ENCODE data around the gene NOL12. TPM values are rescaled to one million over a fixed set of nuclear protein-coding genes. Genes with fewer than 3 reads are reported as not detected.

NOL12 gene
- total RNA-seq, 1 experiment from 2014 or later, result 32.7 TPM

DNA sequence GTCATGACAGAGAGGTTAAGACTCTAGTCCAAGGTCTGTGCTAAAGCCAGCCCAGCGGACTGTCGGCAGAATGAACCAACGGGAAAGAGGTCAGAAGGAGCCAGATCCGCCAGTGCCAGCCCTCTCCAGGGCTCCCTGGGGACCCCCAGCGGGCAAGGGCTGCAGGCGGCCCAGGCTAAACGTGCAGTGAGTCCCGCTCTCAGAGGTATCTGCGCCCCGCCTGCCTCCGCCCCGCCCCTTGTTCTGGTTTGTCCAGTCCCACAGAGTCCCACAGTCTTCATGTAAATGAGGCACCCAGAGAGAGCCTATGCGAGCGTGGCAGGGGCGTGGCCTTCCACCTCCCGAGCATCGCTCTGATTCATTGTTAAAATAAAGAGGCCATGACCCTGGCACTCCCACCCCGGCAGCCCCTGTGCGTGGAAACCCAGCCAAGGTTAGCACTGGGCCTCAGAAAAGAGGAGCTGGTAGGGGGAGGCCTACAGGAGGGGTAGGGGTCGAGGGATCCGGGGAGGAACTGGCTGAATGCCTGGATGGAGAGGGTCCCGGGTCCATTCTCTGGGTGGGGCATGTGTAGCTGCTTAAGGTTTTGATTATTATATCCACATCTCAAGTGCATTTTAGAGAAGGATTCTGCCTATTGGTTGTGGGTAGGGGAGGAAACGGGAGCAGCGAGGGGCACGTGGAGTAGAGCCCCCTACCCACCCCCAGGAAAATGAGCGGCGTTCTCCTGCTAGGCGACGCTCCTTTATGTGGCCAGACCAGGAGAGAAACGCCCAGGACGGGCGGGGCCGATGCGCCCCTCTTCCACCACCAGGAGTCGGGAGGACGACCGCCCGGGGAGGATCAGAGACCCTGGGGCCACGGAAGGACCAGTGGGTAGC is 10.8 kb downstream of the NOL12 start, which contains the start of gene TRIOBP:
TRIOBP (plus strand) TSS at position 392 of the 881 bp plus-strand sequence. CDS start 4,318 bp downstream, outside the sequence.
- TF ChIP-seq POLR2AphosphoS5 (IDR thresholded peaks at IDR 0.05; ENCODE audit: low read depth, low read length) (no peak), REST (IDR thresholded peaks at IDR 0.05; ENCODE audit: insufficient read depth in 1 of 2, low read depth in 2 of 2, low read length in 1 of 2) (no peak), TCF7L2 (IDR thresholded peaks at IDR 0.05; ENCODE audit: low read depth, low read length) (no peak), SIN3A (IDR thresholded peaks at IDR 0.05; ENCODE audit: borderline replicate concordance, insufficient read depth, low read depth, low read length) (no peak)
- TF ChIP-seq, protein P1, sequence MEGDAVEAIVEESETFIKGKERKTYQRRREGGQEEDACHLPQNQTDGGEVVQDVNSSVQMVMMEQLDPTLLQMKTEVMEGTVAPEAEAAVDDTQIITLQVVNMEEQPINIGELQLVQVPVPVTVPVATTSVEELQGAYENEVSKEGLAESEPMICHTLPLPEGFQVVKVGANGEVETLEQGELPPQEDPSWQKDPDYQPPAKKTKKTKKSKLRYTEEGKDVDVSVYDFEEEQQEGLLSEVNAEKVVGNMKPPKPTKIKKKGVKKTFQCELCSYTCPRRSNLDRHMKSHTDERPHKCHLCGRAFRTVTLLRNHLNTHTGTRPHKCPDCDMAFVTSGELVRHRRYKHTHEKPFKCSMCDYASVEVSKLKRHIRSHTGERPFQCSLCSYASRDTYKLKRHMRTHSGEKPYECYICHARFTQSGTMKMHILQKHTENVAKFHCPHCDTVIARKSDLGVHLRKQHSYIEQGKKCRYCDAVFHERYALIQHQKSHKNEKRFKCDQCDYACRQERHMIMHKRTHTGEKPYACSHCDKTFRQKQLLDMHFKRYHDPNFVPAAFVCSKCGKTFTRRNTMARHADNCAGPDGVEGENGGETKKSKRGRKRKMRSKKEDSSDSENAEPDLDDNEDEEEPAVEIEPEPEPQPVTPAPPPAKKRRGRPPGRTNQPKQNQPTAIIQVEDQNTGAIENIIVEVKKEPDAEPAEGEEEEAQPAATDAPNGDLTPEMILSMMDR (IDR thresholded peaks at IDR 0.05), result no peak
- H3K27me3 ChIP-seq (ENCODE audit: control insufficient read depth, insufficient read depth, low read length), result no peaks in the 10 kb centered on the region
- no peaks in the 10 kb centered on the region for H3K36me3 ChIP-seq (ENCODE audit: control insufficient read depth, insufficient read depth, low read length)
- BruUV-seq (replicated peaks), result no TSS peak
- in situ Hi-C loops (cut with HindIII; ENCODE audit: low pct_unique_long_range_greater_than_20kb, low sequenced_read_pairs), result no loop called here
- no peaks in the 10 kb centered on the region for H3K4me1 ChIP-seq (ENCODE audit: control insufficient read depth, insufficient read depth, low read length)
- H3K9me3 ChIP-seq (ENCODE audit: control insufficient read depth, insufficient read depth, low read depth, low read length), result no peaks in the 10 kb centered on the region
- intact Hi-C loops (cut with micrococcal nuclease; ENCODE audit: unreplicated experiment), result no loop called here
- H3K27ac ChIP-seq (ENCODE audit: low read length), result no peak within 1 kb of the TSS
- DNase-seq (ENCODE audit: low read depth, low spot score), result no peak
- ChIA-PET POLR2A (no interaction called here), CTCF (no interaction called here)
- H3K4me3 ChIP-seq (ENCODE audit: low read depth in 2 of 2, low read length in 2 of 2), result peak within 1 kb of the TSS in 1 of 2 experiments; percentile 21; a peak in 1 of 4 replicates
- ATAC-seq, result peak; percentile 72; the same call in 1 of the 2 replicates

DNA sequence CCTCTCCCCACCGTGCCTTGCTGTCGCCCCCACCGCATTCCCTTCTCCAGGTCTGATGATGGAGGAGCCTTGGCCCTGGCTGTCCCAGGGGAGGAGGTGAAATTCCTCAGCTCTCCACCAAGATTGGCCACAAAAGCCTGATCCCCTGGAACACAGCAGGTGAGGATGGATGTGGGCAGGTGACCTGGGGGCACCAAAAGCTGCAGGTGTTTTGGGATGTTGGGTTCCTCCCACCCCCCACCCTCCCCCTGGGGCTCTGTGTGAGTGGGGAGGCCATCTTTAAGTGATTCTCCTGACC is 11.3 kb downstream of the NOL12 start:
- DNase-seq (ENCODE audit: low read depth, low spot score), result no peak
- intact Hi-C loops (cut with micrococcal nuclease; ENCODE audit: unreplicated experiment) (no loop called here), in situ Hi-C loops (cut with HindIII; ENCODE audit: low pct_unique_long_range_greater_than_20kb, low sequenced_read_pairs) (no loop called here)
- Histone ChIP-seq H3K36me3 (ENCODE audit: control insufficient read depth, insufficient read depth, low read length) (no peaks in the 10 kb centered on the region), H3K9me3 (ENCODE audit: control insufficient read depth, insufficient read depth, low read depth, low read length) (no peaks in the 10 kb centered on the region), H3K27me3 (ENCODE audit: control insufficient read depth, insufficient read depth, low read length) (no peaks in the 10 kb centered on the region), H3K27ac (ENCODE audit: low read length) (no peak overlapping the region), H3K4me3 (ENCODE audit: low read depth in 2 of 2, low read length in 2 of 2) (peak overlapping the region in 1 of 2 experiments; percentile 21; a peak in 1 of 4 replicates), H3K4me1 (ENCODE audit: control insufficient read depth, insufficient read depth, low read length) (no peaks in the 10 kb centered on the region)
- POLR2A ChIA-PET, result no interaction called here
- ATAC-seq, result no peak
- TF ChIP-seq POLR2AphosphoS5 (IDR thresholded peaks at IDR 0.05; ENCODE audit: low read depth, low read length) (no peak), SIN3A (IDR thresholded peaks at IDR 0.05; ENCODE audit: borderline replicate concordance, insufficient read depth, low read depth, low read length) (no peak), TCF7L2 (IDR thresholded peaks at IDR 0.05; ENCODE audit: low read depth, low read length) (no peak), REST (IDR thresholded peaks at IDR 0.05; ENCODE audit: insufficient read depth in 1 of 2, low read depth in 2 of 2, low read length in 1 of 2) (no peak)
- TF ChIP-seq, protein P1 (IDR thresholded peaks at IDR 0.05), result no peak
- BruUV-seq (replicated peaks), result no TSS peak
- CTCF ChIA-PET, result no interaction called here

Data from Panc1 (cell line).